Measurements from ENCODE around the gene KCNS3.
A peak's percentile ranks its signal among the peaks of the same experiment; 100 is the strongest.

The KCNS3 gene, protein sequence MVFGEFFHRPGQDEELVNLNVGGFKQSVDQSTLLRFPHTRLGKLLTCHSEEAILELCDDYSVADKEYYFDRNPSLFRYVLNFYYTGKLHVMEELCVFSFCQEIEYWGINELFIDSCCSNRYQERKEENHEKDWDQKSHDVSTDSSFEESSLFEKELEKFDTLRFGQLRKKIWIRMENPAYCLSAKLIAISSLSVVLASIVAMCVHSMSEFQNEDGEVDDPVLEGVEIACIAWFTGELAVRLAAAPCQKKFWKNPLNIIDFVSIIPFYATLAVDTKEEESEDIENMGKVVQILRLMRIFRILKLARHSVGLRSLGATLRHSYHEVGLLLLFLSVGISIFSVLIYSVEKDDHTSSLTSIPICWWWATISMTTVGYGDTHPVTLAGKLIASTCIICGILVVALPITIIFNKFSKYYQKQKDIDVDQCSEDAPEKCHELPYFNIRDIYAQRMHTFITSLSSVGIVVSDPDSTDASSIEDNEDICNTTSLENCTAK

GRCh38 chr2:17878281-17879136 is at the start of gene KCNS3:
Gene KCNS3 (plus strand): TSS chr2:17878667. CDS start chr2:17931009, 52,342 bp downstream.
- DNase-seq: no peak

- no peak for DNase-seq
These were observed 48.1 kb upstream of the KCNS3 start for GRCh38 chr2:17830053-17831034.

DNA sequence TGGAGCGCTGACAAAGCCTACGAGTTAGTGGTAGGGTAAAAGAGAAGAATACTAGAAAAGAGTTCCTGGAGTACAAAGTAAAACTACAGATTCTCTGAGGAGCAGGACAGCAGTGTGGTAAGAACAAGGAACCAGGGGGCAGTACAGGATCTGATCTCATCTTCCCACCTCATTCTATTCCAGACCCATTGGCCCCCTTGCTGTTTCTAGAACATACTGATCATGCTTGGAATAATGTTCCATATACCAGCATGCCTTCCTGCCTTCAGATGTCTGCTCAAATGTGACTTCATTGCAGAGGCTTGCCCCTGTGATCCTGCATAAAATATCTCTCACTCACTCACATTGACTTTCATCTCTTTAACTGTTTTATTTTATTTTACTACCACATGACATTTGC is 43.0 kb upstream of the KCNS3 start:
- DNase-seq: no peak

GRCh38 chr2:17839959-17840358 is 38.5 kb upstream of the KCNS3 start:
- DNase-seq: no peak

DNA sequence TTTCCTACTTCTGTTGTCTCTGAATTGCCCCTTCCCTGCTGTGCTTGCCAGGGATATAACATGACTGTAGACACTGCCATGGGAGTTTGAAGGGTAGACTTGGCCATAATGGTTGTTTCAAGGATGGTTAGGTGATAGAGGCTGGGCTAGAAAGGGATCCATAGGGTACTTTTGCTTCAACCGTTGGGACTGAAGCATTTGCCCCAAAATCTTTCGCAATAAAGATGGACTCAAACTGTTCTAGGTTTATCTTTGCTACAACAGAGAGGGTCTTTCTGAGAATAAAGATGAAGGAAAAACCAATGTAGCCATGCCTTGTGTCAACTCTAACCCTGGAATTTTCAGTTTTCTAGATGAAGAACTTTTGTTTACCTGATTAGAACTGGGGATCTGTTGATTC is 35.0 kb upstream of the KCNS3 start:
- DNase-seq: no peak

DNA sequence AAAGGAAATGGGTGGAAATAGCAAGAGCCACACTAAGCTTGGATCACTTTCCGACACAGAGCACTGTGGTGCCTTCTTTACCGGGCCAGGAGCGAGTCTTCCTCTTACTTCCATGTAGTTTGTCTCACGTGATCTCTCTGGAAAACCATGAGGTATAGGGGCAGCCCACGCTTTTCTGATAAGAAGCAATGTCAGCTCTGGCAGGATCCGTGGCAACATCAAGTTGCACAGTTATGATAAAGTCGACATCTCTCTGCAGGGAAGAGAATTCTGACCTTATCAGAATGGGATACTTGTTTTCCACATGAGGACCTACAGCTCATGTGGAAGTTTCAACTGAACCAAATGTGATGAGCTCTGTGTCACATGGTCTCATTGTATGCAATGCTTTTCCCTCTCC is 32.7 kb upstream of the KCNS3 start:
- DNase-seq: no peak

DNA sequence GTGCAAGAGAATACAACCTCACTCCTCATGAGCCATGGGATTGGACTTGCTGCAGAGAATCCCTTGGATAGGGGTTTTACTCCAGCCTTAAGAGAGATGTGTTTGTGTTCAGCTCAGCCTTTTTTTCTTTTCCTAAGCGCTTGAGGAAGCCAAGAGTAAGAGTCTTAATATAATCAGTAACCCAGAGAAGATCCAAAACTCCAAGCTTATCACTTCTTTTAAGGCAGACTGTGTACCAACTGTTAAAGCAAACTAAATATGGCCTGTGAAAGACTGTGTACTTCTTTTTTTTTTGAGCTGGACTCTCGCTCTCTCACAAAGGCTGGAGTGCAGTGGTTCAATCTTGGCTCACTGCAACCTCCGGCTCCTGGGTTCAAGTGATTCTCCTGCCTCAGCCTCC is 31.8 kb upstream of the KCNS3 start:
- no peak for DNase-seq

DNA sequence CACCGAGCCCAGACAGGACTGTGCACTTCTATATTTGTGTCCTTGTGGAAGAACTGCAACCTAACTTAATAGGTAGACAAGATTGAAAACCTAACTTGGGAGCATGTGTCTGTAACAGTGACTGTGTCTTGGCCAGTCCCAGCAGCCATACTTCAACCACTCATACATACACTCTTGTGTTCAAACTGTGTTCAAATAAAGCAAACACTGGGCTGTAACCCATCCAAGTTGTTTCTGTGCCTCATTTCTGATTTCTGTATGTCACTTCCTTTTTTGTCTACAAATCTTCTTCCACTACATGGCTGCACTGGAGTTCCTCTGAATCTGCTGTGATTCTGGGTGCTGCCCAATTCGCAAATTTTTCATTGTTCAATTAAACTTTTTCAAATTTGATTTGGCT is 31.2 kb upstream of the KCNS3 start:
- DNase-seq: no peak

DNA sequence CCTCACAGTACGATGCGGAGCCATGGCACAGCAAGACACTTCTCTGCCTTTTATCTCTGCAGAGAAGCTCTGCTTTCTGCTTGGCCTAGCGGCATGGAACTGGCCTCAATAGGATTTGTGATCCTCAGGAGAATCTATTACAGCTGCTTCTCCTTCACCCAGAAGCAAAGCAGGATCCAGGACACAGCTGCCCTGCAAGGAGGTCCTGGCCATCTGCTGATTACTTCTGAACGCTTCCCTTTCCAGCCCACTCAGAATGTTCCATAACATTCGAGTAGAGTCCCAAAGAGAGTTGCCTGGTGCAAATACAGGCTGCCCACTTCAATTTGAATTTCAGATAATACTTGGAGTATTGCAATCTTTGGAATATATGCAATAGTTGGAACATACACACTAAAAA is 29.2 kb upstream of the KCNS3 start:
- no peak for DNase-seq

DNA sequence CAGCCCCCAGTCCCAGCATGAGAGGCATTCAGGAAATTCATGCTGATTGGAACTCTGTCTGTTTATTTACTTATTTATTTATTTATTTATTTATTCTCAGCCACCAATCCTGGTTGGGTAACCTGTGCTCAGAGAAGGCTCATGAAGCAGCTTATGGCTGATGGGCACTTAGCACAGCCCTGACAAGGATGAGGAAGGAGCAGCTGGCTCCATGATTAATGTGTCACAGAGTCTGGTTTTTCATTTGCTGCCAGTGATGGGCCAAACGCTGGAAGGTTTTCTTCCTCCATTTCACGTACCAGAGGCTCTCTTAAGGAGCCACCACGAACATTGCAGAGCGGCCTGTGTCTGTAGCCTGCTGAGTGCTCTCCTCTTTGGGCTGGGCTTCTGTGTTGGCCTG is 28.3 kb upstream of the KCNS3 start:
- no peak for DNase-seq

- peak; percentile 6 for DNase-seq
These were observed 26.5 kb upstream of the KCNS3 start for GRCh38 chr2:17851731-17852585.

DNA sequence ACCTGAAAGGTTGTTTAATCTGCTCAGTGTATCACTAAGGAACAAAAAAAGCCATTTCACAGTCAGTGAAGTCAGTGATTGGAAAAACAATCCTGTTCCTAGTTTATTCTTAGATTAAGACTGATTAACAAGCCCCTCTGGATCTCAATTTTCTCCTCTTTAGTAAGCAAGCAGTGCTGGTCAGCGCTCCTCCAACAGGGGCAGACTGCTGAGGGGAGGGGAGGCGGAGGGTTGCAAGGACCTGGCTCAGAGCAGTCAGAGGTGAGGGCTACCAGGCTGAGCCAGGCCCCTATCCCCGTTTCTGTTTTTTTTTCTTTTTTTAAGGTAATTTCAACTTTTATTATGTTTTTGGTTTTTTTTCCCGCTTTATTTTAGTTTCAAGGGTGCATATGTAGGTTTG is 24.7 kb upstream of the KCNS3 start:
- no peak for DNase-seq

DNA sequence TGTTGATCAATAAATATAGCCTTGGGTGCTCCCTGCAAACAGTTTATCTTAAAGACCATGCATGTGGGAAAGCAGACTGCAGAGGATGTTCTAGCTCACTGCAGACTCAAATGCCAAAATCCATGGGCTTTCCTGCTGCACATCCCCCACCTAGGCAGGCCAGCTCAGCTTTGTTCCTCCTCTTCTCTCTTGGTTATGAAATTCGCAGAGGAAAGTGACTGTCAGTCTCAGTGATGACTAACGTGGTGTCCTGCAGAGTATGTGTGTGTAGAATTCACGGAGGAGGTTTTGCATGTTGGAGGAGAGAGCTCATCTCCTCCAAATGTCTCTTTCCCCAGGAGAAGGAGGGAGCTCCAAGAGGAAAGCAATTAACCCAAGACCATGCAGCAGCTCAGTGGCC is 21.4 kb upstream of the KCNS3 start:
- DNase-seq: no peak

GRCh38 chr2:17858064-17858463 is 20.4 kb upstream of the KCNS3 start:
- DNase-seq: no peak

DNA sequence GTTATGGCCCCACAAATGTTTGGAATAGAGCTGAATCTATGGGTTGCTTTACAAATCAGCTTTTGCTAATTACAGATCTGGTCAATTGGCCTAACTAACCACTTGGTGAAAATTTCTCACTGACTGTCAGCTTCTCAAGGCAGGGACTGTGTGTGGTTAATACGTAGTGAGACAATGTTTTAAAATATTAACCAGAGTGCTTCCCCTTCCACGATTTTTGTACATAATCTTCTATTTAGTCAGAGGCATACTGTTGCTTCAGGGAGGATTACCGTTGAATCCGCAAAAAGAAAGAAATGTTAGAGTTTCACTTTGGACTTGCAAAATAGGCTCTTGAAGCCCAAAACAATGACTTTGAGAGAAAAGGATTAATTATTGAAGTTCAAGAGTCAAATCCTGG is 14.9 kb upstream of the KCNS3 start:
- no peak for DNase-seq

GRCh38 chr2:17864676-17865075 is 13.8 kb upstream of the KCNS3 start:
- no peak for DNase-seq

- DNase-seq: no peak
These were observed 11.3 kb upstream of the KCNS3 start for GRCh38 chr2:17867133-17867532.

- DNase-seq: no peak
These were observed 9.3 kb upstream of the KCNS3 start for GRCh38 chr2:17869128-17869527.

DNA sequence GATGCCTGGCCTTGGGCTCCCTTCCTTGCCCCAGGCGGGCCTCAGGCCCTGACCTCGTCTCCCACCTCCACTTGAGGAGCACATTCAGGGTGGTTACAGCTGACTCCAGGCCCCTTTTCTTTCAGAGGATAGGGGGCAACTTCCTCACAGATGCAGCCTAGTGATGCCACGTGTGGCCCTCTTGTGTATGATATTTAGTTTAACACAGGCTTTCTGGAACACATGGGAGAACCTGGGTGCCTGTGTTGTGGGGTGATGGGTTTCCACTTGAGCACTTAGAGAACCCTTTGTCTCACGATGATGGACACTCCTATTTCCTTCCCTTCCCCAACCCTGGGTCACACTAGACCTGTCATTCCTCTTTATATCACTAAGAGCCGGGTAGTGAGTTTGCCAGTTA is 6.8 kb upstream of the KCNS3 start:
- DNase-seq: no peak

- DNase-seq: no peak
These were observed 5.4 kb upstream of the KCNS3 start for GRCh38 chr2:17873021-17873420.

DNA sequence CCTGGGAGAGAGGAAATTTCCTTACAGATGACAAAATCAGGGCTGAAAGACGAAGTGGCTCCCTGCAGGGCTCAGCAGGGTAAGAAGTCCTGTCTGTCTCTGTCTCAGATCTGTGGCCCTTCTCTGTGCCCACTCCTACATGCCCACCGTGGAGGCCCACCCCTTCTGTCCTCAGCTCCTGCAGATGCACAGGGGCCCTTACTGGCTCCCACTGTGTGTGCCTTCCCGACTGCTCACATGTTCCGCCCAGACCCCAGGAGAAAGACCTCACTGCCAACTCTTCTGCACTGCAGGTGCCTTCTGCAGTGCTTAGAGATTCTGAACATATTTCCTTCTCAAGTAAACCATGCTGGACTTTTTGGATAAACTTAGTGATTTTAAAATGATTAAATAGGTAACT is 1.9 kb upstream of the KCNS3 start:
- no peak for DNase-seq

DNA sequence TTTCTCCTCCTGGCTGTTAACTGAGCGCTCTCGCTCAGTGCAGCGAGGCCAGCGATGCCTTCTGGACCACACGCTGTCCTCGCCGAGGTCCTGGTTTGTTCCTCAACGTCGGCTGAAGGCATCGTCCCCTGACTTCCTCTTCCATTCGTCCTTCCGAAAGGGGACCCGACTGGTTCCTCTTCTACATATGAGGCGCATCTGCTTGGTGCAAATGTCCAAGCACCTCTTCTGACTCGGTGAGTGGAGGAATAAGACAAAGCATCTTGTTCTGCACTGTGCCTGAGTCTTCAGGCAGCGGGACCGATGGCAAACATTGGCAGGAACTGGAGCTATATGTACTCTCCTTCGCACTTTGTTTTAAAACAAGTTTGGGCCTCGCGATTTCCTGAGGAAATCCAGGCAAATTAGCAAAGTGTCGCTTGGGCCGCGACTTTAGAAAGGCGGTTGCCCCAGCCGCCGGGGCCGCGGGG is 621 bp upstream of the KCNS3 start:
- no peak for DNase-seq
